Nephron progenitor cell (in vitro differentiated cells): ENCODE measurements around the gene ACKR3.
A peak's percentile ranks its signal among the peaks of the same experiment; 100 is the strongest.

Source experiments
- DNase-seq: peaks from one replicate; pipeline ENCODE4 v3.0.0; 2021
- H3K27ac Mint-ChIP-seq: 2 replicates; pipeline ENCODE4 v1.8.0; 2021; ENCODE audit warnings: mild to moderate bottlenecking, moderate library complexity, mixed read lengths
- H3K27me3 Mint-ChIP-seq: 2 replicates; pipeline ENCODE4 v1.8.0; 2021; ENCODE audit warnings: mild to moderate bottlenecking, low read depth, mixed read lengths; ENCODE audit not compliant: poor library complexity
- H3K36me3 Mint-ChIP-seq: 2 replicates; pipeline ENCODE4 v1.8.0; 2021; ENCODE audit warnings: low read depth, mixed read lengths
- H3K4me1 Mint-ChIP-seq: 2 replicates; pipeline ENCODE4 v1.8.0; 2021; ENCODE audit warnings: mixed read lengths
- H3K4me3 Mint-ChIP-seq: 2 replicates; pipeline ENCODE4 v1.8.0; 2021; ENCODE audit warnings: mild to moderate bottlenecking, moderate library complexity, mixed read lengths
- H3K9me3 Mint-ChIP-seq: 2 replicates; pipeline ENCODE4 v1.8.0; 2021; ENCODE audit warnings: mild to moderate bottlenecking, moderate library complexity, mixed read lengths
- TF ChIP-seq, protein P1 (sequence below): fragments of 200-600 bp; sonication (generic); IDR thresholded peaks from 2 replicates; pipeline ENCODE4 v1.5.0; 2021; ENCODE audit warnings: antibody characterized with exemption

Gene ACKR3

GRCh38 chr2:236565879-236566402, 3.7 kb upstream of the ACKR3 start:
- Mint-ChIP-seq H3K9me3 (peaks cover 12% of the 10 kb centered on the region), H3K27ac (no peak overlapping the region), H3K4me3 (no peak overlapping the region), H3K4me1 (peaks cover 54% of the 10 kb centered on the region), H3K27me3 (peaks cover 49% of the 10 kb centered on the region), H3K36me3 (no peaks in the 10 kb centered on the region)
- no peak for DNase-seq
- TF ChIP-seq, protein P1, sequence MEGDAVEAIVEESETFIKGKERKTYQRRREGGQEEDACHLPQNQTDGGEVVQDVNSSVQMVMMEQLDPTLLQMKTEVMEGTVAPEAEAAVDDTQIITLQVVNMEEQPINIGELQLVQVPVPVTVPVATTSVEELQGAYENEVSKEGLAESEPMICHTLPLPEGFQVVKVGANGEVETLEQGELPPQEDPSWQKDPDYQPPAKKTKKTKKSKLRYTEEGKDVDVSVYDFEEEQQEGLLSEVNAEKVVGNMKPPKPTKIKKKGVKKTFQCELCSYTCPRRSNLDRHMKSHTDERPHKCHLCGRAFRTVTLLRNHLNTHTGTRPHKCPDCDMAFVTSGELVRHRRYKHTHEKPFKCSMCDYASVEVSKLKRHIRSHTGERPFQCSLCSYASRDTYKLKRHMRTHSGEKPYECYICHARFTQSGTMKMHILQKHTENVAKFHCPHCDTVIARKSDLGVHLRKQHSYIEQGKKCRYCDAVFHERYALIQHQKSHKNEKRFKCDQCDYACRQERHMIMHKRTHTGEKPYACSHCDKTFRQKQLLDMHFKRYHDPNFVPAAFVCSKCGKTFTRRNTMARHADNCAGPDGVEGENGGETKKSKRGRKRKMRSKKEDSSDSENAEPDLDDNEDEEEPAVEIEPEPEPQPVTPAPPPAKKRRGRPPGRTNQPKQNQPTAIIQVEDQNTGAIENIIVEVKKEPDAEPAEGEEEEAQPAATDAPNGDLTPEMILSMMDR, result no peak

- Mint-ChIP-seq H3K36me3 (no peaks in the 10 kb centered on the region), H3K9me3 (peaks cover 7% of the 10 kb centered on the region), H3K27me3 (peaks cover 51% of the 10 kb centered on the region), H3K27ac (no peak overlapping the region), H3K4me3 (peak overlapping the region; percentile 69), H3K4me1 (peaks cover 60% of the 10 kb centered on the region)
- DNase-seq, result no peak
- TF ChIP-seq, protein P1, result no peak
These were observed 3.0 kb upstream of the ACKR3 start for GRCh38 chr2:236566596-236566995.

GRCh38 chr2:236568068-236568921, 1.3 kb upstream of the ACKR3 start:
- TF ChIP-seq, protein P1, result no peak
- peak; percentile 75 for DNase-seq
- no peaks in the 10 kb centered on the region for H3K36me3 Mint-ChIP-seq
- H3K4me1 Mint-ChIP-seq, result peaks cover 77% of the 10 kb centered on the region
- no peak overlapping the region for H3K27ac Mint-ChIP-seq
- peaks cover 53% of the 10 kb centered on the region for H3K27me3 Mint-ChIP-seq
- H3K9me3 Mint-ChIP-seq, result no peaks in the 10 kb centered on the region
- peak overlapping the region; percentile 77 for H3K4me3 Mint-ChIP-seq

GRCh38 chr2:236568922-236569572, 578 bp upstream of the ACKR3 start:
- Mint-ChIP-seq H3K4me3 (peak overlapping the region; percentile 85), H3K4me1 (peaks cover 85% of the 10 kb centered on the region), H3K36me3 (no peaks in the 10 kb centered on the region), H3K27ac (no peak overlapping the region), H3K27me3 (peaks cover 49% of the 10 kb centered on the region), H3K9me3 (no peaks in the 10 kb centered on the region)
- TF ChIP-seq, protein P1, result no peak
- DNase-seq, result no peak

GRCh38 chr2:236570081-236570868, 650 bp downstream of the ACKR3 start:
- no peak for DNase-seq
- H3K4me3 Mint-ChIP-seq, result peak overlapping the region; percentile 85
- no peaks in the 10 kb centered on the region for H3K9me3 Mint-ChIP-seq
- TF ChIP-seq, protein P1, result no peak
- H3K27me3 Mint-ChIP-seq, result peaks cover 37% of the 10 kb centered on the region
- no peaks in the 10 kb centered on the region for H3K36me3 Mint-ChIP-seq
- H3K27ac Mint-ChIP-seq, result peak overlapping the region; percentile 62
- peaks cover 97% of the 10 kb centered on the region for H3K4me1 Mint-ChIP-seq
